Measurements from ENCODE around the gene DNAJC6.
A peak's percentile ranks its signal among the peaks of the same experiment; 100 is the strongest.
"Not testable (repeated sequence)": the region's sequence is repeated elsewhere in the genome, so short reads cannot be mapped to it uniquely, and the experiment has no call there.

Gene DNAJC6

GRCh38 chr1:65309304-65310077, at the start of gene DNAJC6:
Gene DNAJC6, plus strand, starts transcription at chr1:65309543. Its CDS starts 203 bp downstream, at chr1:65309746.
- DNase-seq (ENCODE audit: low read depth): peak; percentile 15

DNA sequence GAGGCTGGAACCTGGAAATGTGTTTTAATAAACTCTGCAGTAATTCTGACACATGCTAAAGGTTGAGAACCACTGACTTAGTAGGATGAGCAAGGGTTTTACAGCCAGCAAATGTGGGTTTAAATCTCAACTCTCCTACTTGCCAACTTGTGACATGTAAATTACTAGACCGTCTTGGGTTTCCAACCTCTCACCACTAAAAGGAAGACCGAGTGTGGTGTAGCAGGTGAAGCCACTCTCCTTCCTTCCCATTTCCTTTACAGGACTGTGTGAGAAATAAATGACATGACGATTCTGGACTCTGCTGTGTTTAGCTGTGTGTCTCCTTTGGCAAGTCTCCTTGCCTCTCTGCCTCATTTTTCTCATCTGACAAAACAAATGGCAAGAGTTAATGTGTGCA, 49.5 kb upstream of the DNAJC6 start:
- no peak for DNase-seq (ENCODE audit: low read depth)

DNA sequence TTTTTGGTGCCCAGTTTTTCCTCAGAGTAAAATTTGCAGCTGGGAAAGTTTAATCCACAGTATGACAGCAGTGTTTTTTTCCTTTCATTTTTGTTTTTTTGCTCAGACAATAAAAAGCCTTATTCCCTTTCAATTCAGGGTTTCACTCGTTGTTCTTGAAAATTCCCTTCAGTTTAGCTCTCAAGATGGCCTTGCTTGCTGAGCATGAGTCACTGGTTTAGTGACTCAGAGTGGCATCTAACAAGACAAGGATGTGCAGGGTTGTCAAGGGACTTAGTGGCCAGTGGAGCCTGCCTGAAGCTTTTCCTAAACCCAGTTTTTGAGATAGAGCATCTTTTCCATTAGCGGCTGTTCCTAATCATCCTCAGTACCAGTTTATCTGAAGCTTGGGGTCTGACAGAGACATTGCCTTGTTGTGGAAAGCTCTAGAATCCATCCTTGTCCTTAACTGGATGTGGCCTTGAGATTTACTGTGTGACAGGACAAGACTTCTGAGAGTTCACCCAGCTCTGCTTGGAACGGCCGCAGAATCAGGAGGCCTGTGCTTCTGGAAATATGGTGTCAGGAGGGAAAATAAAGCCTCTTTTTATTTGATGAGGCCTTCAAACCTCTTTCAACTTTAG, 48.4 kb upstream of the DNAJC6 start:
- no peak for DNase-seq (ENCODE audit: low read depth)

GRCh38 chr1:65263286-65263685, 46.1 kb upstream of the DNAJC6 start:
- no peak for DNase-seq (ENCODE audit: low read depth)

DNA sequence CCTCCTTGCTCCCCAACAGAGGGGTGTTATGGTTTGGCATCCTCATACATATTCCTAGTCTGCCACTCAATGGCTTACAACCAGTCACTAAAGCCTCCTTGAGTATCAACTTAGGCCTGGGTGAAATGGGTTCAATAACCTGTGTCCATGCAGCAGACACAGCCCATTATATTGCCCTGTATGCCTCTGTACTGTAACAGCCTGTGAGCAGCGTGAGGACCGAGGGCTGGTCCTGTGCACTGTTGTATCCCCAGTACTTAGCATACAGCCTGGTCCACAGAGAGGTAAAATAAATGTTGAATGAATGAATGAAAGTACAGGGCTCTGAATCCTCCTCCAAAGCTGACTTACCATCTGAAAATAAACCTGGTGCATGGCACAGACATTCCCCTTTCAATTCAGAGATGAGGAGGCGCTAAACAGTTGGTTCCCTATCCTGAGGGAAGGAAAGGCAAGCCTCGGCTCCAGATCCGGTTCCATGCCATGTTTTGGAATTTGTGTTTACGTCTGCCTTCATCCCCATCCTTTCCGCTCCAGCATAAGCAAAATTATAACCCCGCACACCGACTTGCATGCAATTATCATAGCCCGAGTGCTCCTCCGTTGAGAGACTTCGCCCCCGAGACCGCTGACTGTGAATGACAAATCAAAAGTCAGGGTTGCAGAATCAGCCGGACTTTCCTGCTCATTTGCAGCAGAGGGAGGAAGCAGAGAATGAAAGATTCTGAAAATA, 45.0 kb upstream of the DNAJC6 start:
- DNase-seq (ENCODE audit: low read depth): no peak

DNA sequence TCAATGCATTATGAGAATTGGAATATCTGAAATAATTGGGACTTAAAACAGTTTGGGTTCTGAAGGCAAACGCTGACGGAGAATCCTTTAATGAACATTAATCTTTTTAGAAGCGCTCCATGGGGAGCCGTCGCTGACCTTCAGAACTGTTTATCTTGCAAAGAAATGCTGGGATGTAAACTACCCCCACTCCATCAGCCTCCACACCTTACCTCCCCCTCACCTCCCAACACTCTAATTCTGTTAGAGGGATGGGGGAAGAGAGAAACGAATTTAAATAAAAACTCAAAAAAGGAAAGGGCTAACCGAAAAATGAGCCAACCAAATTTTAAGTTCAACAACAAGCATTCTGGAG, 44.1 kb upstream of the DNAJC6 start:
- DNase-seq (ENCODE audit: low read depth): no peak

GRCh38 chr1:65265651-65266351, 43.5 kb upstream of the DNAJC6 start:
- DNase-seq (ENCODE audit: low read depth): no peak

DNA sequence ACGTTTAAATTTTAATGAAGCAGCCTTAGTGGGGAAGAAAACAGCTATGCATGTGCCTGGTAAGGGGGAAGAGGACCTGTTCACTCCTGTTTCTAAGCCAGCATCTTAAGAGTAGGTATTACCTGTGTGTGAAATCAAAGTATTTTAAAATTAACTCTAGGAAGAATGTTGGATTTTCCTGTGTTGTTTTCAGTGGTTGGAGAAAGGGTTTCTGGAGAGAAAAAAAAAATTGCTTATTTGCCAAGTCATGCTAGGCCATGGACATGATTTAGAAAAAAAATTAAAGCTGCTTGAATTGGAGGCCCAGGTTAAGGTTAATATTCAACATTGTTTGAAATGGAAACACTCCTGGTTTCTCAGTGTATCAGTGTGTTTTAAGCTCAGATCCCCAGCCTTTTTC, 42.9 kb upstream of the DNAJC6 start:
- no peak for DNase-seq (ENCODE audit: low read depth)

DNA sequence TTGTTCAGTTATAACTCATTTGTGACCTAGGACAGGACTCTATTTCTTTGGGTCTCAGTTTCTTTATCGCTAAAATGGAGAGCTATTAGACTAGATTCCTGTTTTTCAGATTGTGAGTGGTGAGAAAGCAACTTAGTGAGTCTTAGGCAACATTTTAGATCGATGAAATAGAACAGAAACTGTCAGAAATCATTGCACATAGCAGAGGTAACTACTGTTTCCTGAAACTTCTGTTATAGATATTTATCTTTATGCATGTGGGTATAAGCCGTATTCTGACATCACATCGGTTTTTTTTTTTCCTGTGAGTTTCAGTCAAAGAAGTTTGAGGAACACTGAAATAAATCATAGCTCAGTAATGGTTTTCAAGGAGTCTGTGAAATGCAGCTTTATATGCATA, 42.1 kb upstream of the DNAJC6 start:
- no peak for DNase-seq (ENCODE audit: low read depth)

DNA sequence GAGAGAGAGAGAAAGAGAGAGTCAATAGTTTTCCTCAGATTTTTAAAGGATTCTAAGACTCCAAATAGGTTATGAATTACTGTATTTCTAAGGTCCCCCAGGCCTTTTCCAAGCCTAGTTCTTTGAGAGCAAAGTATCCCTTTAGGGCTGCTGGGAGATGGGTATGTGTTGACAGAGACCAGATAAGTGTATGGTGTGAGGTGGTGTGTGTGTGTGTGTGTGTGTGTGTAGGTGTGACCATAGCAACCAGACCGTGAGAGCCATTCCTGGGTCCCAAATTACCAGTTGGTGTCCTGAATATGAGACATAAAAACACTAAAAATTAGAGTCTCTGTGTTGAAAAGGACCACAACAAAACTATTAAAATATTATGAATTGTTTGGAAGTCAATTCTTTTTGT, 41.7 kb upstream of the DNAJC6 start:
- DNase-seq (ENCODE audit: low read depth): no peak

GRCh38 chr1:65269612-65270011, 39.7 kb upstream of the DNAJC6 start:
- no peak for DNase-seq (ENCODE audit: low read depth)

DNA sequence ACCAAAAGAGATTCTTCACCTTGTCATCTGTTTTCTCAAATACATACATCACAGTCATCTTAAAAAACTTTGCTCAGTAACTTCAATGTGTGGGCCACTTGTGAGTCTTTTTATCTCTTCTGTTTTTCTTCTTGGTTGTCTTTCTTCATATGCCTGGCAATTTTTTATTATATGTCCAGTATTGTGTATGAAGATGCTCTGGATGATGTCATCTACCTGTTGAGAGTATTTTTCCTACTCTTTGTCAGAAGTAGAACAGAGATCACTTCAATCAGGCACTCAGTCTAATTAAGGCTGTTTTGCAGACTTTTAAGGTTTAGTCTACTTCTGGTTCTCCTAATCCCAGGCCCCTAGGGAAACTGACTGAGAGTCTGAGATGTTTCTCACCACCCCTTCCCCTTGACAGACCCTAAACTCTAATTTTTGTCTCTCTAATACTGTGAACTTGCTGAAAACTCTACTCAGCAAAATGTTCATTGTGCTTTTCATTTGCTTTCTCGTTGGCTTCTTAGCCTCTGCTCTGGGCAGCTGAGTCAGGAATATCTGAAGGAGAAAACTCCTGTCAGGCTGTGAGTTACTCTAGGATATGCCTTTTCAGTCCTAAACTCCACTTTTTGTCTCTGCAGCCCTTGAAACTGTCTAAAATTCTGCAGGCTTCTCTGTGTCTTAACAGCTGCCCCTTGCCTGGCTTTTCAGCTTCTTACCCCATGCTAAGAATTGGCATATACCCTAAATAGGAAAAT, 33.0 kb upstream of the DNAJC6 start:
- DNase-seq (ENCODE audit: low read depth): no peak

- no peak for DNase-seq (ENCODE audit: low read depth)
These were observed 31.6 kb upstream of the DNAJC6 start for GRCh38 chr1:65277605-65278347.

- no peak for DNase-seq (ENCODE audit: low read depth)
These were observed 30.8 kb upstream of the DNAJC6 start for GRCh38 chr1:65278376-65279069.

GRCh38 chr1:65279070-65279779, 30.1 kb upstream of the DNAJC6 start:
- DNase-seq (ENCODE audit: low read depth): no peak

- no peak for DNase-seq (ENCODE audit: low read depth)
These were observed 27.5 kb upstream of the DNAJC6 start for GRCh38 chr1:65281846-65282245.

DNA sequence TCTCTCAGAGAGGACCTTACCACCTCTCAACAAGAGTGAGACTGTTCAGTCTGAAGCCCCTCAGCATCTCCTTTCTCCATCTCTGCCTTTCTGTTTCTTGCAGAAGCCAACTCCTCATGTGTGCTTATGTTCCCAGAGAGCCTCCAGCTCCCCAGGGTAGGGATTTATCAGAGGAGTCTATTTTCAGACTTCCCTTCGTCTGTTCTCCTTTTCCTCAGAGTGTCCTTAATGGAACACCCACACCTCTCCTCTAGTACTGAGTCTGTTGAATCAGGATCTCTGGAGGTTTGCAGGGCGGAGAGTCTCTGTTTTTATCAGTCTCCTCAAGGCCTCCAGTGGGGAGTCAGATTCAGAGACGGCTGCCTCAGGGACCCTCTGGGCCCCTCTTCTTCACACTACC, 25.1 kb upstream of the DNAJC6 start:
- DNase-seq (ENCODE audit: low read depth): no peak

DNA sequence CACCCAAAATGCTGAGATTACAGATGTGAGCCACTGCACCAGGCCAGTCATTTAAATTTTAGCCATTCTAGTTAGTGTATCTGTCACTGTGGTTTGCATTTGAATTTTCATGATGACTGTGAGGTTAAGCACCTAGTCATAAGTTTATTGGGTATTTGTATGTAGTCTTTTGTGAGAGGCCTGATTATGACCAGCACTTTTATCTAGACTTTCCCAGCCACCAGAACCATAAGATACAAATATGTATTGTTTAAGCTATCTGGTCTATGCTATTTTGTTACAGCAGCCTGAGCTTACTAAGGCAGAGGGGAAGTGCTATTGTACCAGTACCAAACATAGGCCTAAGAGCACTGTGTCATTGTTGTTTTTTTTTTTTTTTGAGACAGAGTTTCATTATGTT, 19.9 kb upstream of the DNAJC6 start:
- DNase-seq (ENCODE audit: low read depth): no peak

DNA sequence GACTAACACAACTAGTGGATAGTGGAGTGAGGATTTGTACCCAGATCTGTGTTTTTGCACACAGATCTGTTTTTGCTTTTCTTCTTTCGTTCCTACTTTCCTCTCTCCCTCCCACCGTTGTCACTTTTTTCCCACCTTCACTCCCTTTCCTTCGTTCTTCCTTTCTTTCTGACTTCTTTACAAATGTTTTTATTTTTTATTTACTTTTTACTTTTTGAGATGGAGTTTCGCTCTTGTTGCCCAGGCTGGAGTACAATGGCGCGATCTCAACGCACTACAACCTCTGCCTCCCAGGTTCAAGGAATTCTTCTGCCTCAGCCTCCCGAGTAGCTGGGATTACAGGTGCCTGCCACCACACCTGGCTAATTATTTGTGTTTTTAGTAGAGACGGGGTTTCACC, 17.5 kb upstream of the DNAJC6 start:
- not testable (repeated sequence) for DNase-seq (ENCODE audit: low read depth)
